LNCaP clone FGC (cell line): ENCODE measurements around the gene HDAC4.

Experiments
- DNase-seq: peaks from one replicate; pipeline ENCODE4 v3.0.0-alpha.2; 2011; ENCODE audit warnings: low read depth
- H3K4me3 ChIP-seq: 2 replicates; pipeline ENCODE4 v1.5.1; 2011; ENCODE audit warnings: mild to moderate bottlenecking, low read depth, low read length, control low read depth
- CTCF ChIP-seq: IDR thresholded peaks from 2 replicates; pipeline ENCODE4 v1.5.1; 2012; ENCODE audit warnings: mild to moderate bottlenecking; ENCODE audit not compliant: control insufficient read depth, insufficient read depth; ENCODE audit errors: extremely low read depth

HDAC4 gene

GRCh38 chr2:239388236-239389151 is 12.3 kb downstream of the HDAC4 start:
- no peak for TF ChIP-seq CTCF
- no peak overlapping the region for H3K4me3 ChIP-seq
- DNase-seq, result no peak

- DNase-seq, result no peak
- no peak for TF ChIP-seq CTCF
- no peak overlapping the region for H3K4me3 ChIP-seq
These were observed 13.0 kb downstream of the HDAC4 start for GRCh38 chr2:239387811-239388210.

GRCh38 chr2:239386872-239387445 is 13.9 kb downstream of the HDAC4 start:
- no peak overlapping the region for H3K4me3 ChIP-seq
- TF ChIP-seq CTCF, result no peak

GRCh38 chr2:239386001-239386670 is 14.7 kb downstream of the HDAC4 start:
- TF ChIP-seq CTCF, result no peak
- H3K4me3 ChIP-seq, result no peak overlapping the region

More at GRCh38 chr2:239386872-239387445, 13.9 kb downstream of the HDAC4 start:
- DNase-seq, result no peak

GRCh38 chr2:239385096-239386000 is 15.5 kb downstream of the HDAC4 start:
- DNase-seq, result no peak
- H3K4me3 ChIP-seq, result no peak overlapping the region
- TF ChIP-seq CTCF, result no peak

More at GRCh38 chr2:239386001-239386670, 14.7 kb downstream of the HDAC4 start:
- DNase-seq, result no peak

- no peak overlapping the region for H3K4me3 ChIP-seq
- DNase-seq, result no peak
- TF ChIP-seq CTCF, result no peak
These were observed 17.1 kb downstream of the HDAC4 start for GRCh38 chr2:239383759-239384156.
